HG02981 (cell line): ENCODE data around the gene DDX6.

ENCODE experiments used
- ATAC-seq: cut with Tn5 transposase; IDR thresholded peaks from one replicate; pipeline ENCODE4 v1.9.1; 2021; ENCODE audit warnings: mild to moderate bottlenecking, moderate library complexity; ENCODE audit not compliant: unreplicated experiment

Gene DDX6

GRCh38 chr11:118705791-118706545 lies 85.0 kb downstream of the DDX6 start:
- ATAC-seq, result no peak

- no peak for ATAC-seq
These were observed 85.7 kb downstream of the DDX6 start for GRCh38 chr11:118705111-118705741.

- no peak for ATAC-seq
These were observed 87.3 kb downstream of the DDX6 start for GRCh38 chr11:118703563-118704106.

GRCh38 chr11:118699506-118700220 lies 91.3 kb downstream of the DDX6 start:
- ATAC-seq, result no peak
